Bronchial epithelial cell (primary cell): ENCODE data around the gene GALNT10. TPM values are rescaled to one million over a fixed set of nuclear protein-coding genes. Genes with fewer than 3 reads are reported as not detected.

ENCODE experiments used
- DNase-seq: peaks from one replicate; pipeline ENCODE4 v3.0.0-alpha.2; 2010; ENCODE audit warnings: low read depth
- FAIRE-seq: peaks from 2 replicates; lab custom pipeline; 2011; peaks lifted over from hg19 to GRCh38; lab: Jason Lieb, UNC
- H3K27me3 ChIP-seq: 2 replicates; pipeline ENCODE4 v1.5.1; 2011; ENCODE audit warnings: low read length; ENCODE audit not compliant: control insufficient read depth, insufficient read depth
- H3K36me3 ChIP-seq: 2 replicates; pipeline ENCODE4 v1.5.1; 2011; ENCODE audit warnings: low read length; ENCODE audit not compliant: control insufficient read depth, insufficient read depth
- H3K4me3 ChIP-seq: 2 replicates; pipeline ENCODE4 v1.5.1; 2011; ENCODE audit warnings: mild to moderate bottlenecking, low read depth, low read length, control low read depth
- total RNA-seq: library from RNA; depleted of rRNA; stranded (reverse); fragments of >200 nt; gene quantifications from 2 replicates; pipeline ENCODE4 v1.2.1, GENCODE V29; 2014
- TF ChIP-seq, protein P1 (sequence below): IDR thresholded peaks from 2 replicates; pipeline ENCODE4 v1.5.1; 2011; ENCODE audit warnings: mild to moderate bottlenecking, moderate library complexity, low read length, control low read depth, inconsistent platforms; ENCODE audit not compliant: insufficient read depth, severe bottlenecking

GALNT10 gene
- total RNA-seq, 1 donor from 2014 or later = 3.9 TPM

DNA sequence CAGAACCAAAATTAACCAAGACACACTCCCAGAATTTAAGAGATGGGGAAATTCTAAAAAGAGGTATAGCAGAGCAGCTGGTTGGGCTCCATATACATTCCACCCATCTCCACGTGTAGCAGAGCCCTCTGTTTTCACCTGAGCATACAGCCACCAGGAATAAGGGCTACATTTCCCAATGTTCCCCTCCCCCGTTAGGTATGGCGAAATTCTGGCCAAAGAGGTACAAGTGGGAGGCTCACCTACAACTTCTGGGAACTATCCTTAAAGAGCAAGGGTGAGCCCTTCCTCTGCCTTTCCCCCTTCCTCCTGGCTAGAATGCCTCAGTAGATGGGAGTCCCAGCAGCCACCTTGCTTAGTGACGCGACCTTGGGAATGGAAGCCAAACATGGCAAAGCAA, 250.0 kb downstream of the GALNT10 start:
- DNase-seq (no peak), FAIRE-seq (no peak)
- Histone ChIP-seq H3K36me3 (peaks cover 14% of the 10 kb centered on the region), H3K27me3 (no peaks in the 10 kb centered on the region), H3K4me3 (no peak overlapping the region)
- TF ChIP-seq, protein P1, sequence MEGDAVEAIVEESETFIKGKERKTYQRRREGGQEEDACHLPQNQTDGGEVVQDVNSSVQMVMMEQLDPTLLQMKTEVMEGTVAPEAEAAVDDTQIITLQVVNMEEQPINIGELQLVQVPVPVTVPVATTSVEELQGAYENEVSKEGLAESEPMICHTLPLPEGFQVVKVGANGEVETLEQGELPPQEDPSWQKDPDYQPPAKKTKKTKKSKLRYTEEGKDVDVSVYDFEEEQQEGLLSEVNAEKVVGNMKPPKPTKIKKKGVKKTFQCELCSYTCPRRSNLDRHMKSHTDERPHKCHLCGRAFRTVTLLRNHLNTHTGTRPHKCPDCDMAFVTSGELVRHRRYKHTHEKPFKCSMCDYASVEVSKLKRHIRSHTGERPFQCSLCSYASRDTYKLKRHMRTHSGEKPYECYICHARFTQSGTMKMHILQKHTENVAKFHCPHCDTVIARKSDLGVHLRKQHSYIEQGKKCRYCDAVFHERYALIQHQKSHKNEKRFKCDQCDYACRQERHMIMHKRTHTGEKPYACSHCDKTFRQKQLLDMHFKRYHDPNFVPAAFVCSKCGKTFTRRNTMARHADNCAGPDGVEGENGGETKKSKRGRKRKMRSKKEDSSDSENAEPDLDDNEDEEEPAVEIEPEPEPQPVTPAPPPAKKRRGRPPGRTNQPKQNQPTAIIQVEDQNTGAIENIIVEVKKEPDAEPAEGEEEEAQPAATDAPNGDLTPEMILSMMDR = no peak

DNA sequence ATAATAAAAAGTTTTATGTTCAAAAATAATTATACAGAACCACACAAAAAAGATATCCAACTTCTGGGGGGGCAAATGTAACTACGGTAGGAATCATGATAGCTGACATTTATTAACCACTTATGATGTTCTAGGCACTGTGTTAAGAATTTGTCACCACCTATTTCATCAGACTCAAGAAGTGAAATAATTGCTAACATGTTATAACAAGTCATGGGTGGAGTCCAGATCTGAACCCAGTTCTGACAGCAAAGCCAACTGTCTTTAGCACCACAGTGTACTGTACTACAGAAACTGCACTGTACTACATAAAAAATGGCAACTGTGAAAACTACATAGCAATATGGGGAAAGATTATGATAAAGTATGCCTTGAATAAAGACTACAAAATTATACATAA, 252.3 kb downstream of the GALNT10 start:
- Histone ChIP-seq H3K27me3 (no peaks in the 10 kb centered on the region), H3K4me3 (no peak overlapping the region), H3K36me3 (peaks cover 9% of the 10 kb centered on the region)
- TF ChIP-seq, protein P1 = no peak
- DNase-seq = peak; percentile 93
- no peak for FAIRE-seq

DNA sequence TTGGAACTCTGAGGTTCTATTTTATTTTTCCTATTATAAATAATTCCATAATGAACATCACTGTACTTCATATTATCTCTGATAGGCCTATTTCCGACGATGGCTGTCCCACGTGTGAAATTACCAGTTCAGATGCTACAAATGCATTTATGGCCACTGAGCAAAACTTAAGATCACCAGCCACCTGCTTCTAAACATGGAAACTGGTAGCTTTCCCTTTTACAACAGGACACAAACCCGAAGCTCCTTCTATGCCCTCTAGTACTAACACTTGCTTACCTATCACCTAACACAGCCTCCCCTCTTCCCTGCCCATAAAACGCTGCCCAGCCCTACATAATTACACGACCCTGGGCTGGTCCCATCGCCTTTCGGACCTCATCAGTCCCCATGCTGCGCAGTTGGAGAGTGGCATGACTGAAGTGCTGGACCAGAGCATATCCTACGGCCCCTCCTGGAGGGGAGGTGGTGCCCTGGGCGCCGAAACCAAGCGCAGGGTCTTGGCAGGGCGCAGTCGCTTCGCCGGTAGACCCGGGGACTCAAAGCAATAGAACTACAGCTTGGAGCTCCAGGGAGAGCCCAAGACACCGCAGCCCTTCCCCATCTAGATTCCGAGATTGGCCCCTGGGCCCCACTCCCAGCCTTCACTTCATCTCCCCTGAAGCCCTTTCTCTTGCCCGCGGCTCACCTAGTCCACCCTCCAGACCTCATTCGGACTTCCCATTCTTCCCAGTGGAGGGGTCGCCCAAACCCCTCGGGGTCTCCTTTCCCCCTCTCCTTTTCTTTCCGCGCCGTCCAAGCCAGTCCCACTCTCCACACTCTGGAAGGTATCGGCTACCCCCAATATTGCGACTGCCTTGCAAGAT, 254.3 kb downstream of the GALNT10 start:
- DNase-seq = peak; percentile 3
- no peak for FAIRE-seq
- Histone ChIP-seq H3K4me3 (peak overlapping the region; percentile 89), H3K27me3 (no peaks in the 10 kb centered on the region), H3K36me3 (peaks cover 5% of the 10 kb centered on the region)
- TF ChIP-seq, protein P1 = no peak

DNA sequence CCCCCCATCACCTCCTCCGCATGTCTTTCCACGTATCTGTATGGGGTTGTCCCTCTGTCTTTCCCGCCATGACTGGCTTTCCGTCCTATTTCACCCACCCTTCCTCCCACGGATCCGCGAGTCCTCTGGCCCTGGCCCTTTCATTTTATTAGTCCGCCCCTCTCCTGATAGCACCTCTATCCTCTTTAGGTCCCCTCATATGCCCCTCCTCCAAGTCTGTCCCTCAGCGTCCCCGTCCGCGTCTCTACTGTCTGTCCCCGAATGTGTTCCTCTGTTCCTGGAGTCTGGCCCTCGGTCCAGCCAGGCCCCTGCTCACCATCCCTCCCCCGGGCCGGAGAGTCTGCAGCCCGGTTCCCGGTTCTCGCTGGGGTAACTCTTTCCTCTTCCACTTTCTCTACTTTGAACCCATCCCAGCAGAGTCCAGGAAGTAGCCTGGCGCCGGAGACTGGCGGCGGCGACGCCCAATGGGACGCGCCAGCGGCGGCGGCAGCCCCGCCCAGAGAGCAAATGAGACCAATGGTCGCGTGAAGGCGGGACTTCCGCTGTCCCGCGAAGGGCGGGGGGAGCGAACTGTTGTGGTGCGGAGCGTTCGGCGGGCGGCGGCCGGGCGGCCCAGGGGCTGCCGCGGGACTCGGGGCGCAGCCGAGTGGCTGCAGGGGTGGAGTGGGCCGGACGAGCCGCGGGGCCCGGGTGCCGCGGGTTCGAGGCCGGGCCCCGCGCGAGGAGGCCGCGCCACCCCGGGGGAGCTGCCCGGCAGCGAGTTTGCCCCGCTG, 255.1 kb downstream of the GALNT10 start, which contains the start of gene SAP30L:
Gene SAP30L, plus strand, starts transcription at position 576 of the 773 bp plus-strand sequence. CDS start 608 bp downstream, outside the sequence.
- DNase-seq (peak; percentile 86), FAIRE-seq (no peak)
- peak within 1 kb of the TSS; percentile 89 for H3K4me3 ChIP-seq
- TF ChIP-seq, protein P1 = no peak
- H3K27me3 ChIP-seq = no peaks in the 10 kb centered on the region
- peaks cover 5% of the 10 kb centered on the region for H3K36me3 ChIP-seq

DNA sequence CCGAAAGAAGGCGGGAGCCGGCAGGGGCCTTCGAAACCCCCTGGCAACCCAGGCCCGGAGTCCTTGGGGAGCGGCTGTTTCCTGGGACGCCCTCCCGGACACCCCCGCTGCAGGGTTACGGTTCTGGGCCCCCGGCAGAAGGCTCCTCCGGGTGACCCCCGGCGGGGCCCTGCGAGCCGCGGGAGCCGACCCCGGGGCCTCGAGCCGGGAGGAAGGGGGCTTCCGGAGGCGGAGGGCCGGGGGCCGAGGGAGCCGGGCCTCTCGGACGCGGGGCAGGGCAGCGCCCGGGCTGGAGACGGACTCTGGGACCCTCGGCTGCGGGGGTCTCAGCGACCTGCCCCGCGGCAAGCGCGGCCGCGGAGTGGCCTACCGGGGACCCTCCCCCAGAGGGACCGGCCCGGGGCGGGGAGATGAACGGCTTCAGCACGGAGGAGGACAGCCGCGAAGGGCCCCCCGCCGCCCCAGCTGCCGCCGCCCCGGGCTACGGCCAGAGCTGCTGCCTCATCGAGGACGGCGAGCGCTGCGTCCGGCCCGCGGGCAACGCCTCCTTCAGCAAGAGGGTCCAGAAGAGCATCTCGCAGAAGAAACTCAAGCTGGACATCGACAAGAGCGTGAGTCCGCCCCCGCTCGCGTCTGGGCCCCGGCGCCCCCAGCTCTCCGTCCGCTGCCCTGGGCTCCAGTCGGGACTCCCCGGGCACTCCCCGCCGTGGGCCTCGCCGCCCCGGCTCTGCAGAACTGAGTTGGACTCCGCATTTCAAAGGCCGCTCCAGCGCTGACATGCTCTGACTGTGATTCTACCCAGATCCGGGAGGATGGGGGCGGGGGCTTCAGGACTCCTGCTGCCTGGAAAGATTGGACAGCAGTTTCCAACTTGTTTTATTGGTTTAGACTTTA, 255.9 kb downstream of the GALNT10 start:
- TF ChIP-seq, protein P1 = no peak
- no peak for FAIRE-seq
- Histone ChIP-seq H3K27me3 (no peaks in the 10 kb centered on the region), H3K36me3 (peaks cover 4% of the 10 kb centered on the region), H3K4me3 (peak overlapping the region; percentile 89)
- peak; percentile 43 for DNase-seq
